NCI-H2227 (cell line): ENCODE results near the gene TTLL12.

Experiments used
- DNase-seq: peaks from one replicate; lab custom pipeline; 2025; ENCODE audit not compliant: unreplicated experiment; lab: John Stamatoyannopoulos, UW

Gene TTLL12

GRCh38 chr22:43174941-43175531, 11.9 kb downstream of the TTLL12 start:
- DNase-seq: no peak

GRCh38 chr22:43173976-43174720, 12.8 kb downstream of the TTLL12 start:
- no peak for DNase-seq

GRCh38 chr22:43173566-43173965, 13.4 kb downstream of the TTLL12 start:
- DNase-seq: no peak

GRCh38 chr22:43172191-43172590, 14.7 kb downstream of the TTLL12 start:
- DNase-seq: no peak

- no peak for DNase-seq
These were observed 15.3 kb downstream of the TTLL12 start for GRCh38 chr22:43171607-43172006.

- no peak for DNase-seq
These were observed 15.9 kb downstream of the TTLL12 start for GRCh38 chr22:43171019-43171491.

GRCh38 chr22:43170131-43170480, 16.8 kb downstream of the TTLL12 start:
- DNase-seq: no peak

GRCh38 chr22:43169310-43170130, 17.4 kb downstream of the TTLL12 start:
- DNase-seq: no peak

GRCh38 chr22:43168471-43169309, 18.2 kb downstream of the TTLL12 start:
- no peak for DNase-seq

- no peak for DNase-seq
These were observed 19.8 kb downstream of the TTLL12 start for GRCh38 chr22:43167001-43167589.

- DNase-seq: no peak
These were observed 20.6 kb downstream of the TTLL12 start for GRCh38 chr22:43166132-43166930.

- DNase-seq: no peak
These were observed 22.3 kb downstream of the TTLL12 start for GRCh38 chr22:43164636-43165035.

- DNase-seq: no peak
These were observed 23.6 kb downstream of the TTLL12 start for GRCh38 chr22:43163241-43163795.

GRCh38 chr22:43162412-43163150, 24.4 kb downstream of the TTLL12 start:
- no peak for DNase-seq

GRCh38 chr22:43160497-43161126, 26.3 kb downstream of the TTLL12 start:
- DNase-seq: no peak

- DNase-seq: no peak
These were observed 27.3 kb downstream of the TTLL12 start for GRCh38 chr22:43159484-43160178.

- no peak for DNase-seq
These were observed 28.0 kb downstream of the TTLL12 start for GRCh38 chr22:43158778-43159483.
